Stimulated activated CD4-positive, alpha-beta T cell treated with anti-CD3 and anti-CD28 coated beads, Interleukin-1b, Interleukin-23, amount 100 ng/mL, for 4 hours (primary cell): ENCODE results near the gene INAFM2.

ENCODE experiments used
- DNase-seq, 2 donors: peaks; one replicate each; pipeline ENCODE4 v3.0.0-alpha.2; 2020; ENCODE audit warnings: low read depth in 2 of 2

Gene INAFM2

DNA sequence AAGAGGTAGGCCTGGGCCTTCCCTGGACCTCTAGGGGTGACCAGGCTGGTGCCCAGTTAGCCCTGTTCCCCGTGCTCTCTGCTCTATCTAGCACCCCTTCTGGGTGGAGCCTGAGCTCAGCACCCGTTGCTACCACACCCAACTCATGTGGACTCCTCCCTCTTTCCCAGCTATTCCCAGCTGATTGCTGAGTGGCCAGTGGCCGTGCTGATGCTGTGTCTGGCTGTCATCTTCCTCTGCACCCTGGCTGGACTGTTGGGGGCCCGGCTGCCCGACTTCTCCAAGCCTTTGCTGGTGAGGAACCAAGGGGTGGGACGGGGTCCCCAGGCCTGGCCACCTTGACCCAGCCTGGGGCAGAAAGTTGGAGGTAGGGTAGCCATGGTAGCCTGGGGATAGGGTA is 40.8 kb downstream of the INAFM2 start:
- DNase-seq = no peak

DNA sequence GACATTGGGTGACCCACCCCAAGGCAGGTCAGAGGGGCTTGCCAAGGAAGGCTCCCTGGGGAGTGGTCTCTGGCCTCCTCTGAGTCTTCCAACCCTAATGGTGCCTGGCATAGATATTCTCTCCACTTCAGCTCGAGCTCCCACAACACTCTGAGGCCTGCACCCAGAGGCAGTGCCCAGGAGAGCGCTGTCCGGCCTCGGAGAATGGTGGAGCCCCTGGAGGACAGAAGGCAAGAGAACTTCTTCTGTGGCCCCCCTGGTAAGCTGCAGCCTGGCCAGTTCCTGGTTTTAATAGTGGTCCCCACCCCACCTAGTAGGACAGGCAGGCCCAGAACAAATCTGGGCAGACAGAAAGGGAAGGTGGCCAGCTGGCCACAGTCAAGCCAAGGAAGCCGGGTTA is 41.5 kb downstream of the INAFM2 start:
- no peak for DNase-seq

DNA sequence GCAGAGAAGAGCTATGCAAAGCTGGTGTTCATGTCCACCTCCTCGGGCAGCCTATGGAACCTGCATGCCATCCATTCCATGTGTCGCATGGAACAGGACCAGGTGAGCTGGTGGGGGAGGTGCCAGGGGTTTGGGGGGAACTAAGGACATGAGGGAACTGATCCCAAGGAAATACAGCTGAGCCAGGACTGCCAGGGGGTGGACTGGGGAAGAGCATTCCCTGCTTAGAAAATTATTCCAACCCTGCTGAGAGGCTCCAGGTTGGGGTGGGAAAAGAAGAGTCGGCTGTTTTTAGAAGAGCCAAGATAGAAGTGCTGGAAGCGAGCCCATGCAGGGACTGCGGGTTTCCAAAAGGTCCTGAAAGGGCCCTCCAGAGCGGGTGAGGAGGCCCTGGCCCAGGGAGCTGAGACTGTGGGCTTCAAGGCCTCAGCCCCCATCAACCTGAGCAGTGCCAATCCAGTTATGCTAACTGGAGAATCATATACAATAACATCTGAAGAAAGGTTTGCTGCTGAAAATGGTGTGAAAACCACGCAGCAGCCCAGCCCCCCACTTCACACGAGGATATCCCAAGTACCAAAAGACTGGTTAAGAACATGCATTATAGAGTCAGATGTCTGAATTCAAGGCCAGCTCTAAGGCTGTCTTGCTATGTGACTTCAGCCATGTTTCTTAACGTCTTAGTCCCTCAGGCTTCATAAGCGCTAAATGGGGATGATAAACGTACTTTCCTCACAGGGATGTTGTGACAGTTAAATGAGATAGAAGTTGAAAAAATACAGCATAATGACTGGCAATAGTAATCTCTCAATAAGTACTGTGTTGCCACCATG is 42.3 kb downstream of the INAFM2 start:
- no peak for DNase-seq

DNA sequence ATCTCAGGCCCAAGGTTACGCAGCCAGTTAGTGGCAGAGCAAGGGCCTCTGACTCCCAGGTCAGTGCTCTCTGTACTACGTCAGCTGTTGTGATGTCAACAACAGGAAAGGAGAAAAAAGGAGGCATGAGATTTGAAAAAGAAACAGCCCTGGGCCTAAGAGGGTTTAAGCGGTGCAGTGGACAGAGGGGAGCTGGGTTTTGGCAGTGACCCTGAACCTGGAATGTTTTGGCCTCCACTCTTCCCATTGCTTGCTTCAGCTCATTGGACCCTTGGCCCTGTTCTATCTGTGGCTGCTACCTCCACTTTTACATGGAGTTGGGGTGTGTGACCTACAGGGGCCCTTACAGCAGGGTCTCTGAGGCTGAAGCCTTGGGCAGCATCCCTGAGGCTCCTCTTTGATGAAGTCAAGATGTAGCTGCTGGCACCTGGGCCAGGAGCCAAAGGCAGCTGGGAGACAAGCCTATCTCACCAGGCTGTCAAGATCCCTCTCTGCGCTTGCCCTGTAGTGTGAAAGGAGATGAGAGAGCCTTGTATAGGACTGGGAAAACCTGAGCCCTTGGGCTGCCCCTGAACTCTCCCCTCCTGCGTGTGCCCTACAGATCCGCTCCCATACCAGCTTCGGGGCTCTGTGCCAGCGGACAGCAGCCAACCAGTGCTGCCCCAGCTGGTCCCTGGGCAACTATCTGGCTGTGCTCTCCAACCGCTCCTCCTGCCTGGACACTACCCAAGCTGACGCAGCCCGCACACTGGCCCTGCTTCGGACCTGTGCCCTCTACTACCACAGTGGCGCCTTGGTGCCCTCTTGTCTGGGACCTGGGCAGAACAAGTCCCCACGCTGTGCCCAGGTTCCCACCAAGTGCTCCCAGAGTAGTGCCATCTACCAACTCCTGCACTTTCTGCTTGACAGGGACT is 43.2 kb downstream of the INAFM2 start:
- no peak for DNase-seq

- no peak for DNase-seq
Observed at GRCh38 chr15:40367371-40367685, 43.8 kb downstream of the INAFM2 start.

- peak; percentile 79 to 80 for DNase-seq
Observed at GRCh38 chr15:40367686-40368611, 44.5 kb downstream of the INAFM2 start.

- no peak for DNase-seq
Observed at GRCh38 chr15:40368719-40369473, 45.4 kb downstream of the INAFM2 start.

GRCh38 chr15:40369474-40369869 is 46.0 kb downstream of the INAFM2 start:
- DNase-seq = no peak

DNA sequence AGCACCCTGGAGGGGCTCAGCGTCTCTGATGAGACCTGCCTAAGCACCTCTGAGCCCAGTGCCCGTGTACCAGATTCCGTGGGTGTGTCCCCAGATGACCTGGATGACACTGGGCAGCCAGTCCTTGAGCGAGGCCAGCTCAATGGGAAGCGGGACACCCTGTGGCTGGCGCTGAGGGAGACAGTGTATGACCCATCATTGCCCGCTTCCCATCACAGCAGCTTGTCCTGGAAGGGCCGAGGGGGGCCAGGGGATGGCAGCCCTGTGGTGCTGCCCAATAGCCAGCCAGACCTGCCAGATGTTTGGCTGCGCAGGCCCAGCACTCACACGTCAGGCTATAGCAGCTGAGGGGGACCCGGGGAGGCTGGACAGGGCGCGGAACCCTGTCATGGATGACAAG is 46.5 kb downstream of the INAFM2 start:
- DNase-seq = no peak

DNA sequence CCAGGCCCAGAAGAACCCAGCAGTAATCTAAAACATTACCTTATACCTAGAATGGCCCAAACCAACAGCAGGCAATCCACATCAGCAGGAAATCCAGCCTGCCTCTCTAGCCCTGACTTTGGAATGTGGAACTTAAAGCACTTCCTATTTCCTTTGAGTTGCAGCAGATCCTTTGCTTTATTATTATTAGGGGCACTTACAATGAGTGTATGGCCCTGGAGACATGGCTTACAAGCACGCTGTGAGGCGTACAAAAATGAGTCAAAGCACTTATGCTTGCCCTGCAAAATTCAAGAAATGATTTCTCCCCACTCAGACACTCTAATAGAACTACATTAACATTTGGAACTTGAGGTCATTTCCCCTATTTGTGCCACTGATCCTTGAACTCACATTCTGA is 49.5 kb downstream of the INAFM2 start:
- no peak for DNase-seq
